H9 (cell line): ENCODE data around the gene NTRK2. TPM values are rescaled to one million over a fixed set of nuclear protein-coding genes. Genes with fewer than 3 reads are reported as not detected.

ENCODE experiments used
- DNase-seq: peaks from one replicate; pipeline ENCODE4 v3.0.0-alpha.2; 2017
- H2AFZ ChIP-seq: one replicate; pipeline ENCODE4 v1.6.1; 2013; ENCODE audit warnings: mild to moderate bottlenecking, low read length, control low read depth, moderate library complexity
- H2AK5ac ChIP-seq: 2 replicates; pipeline ENCODE4 v1.6.1; 2013; ENCODE audit warnings: low read length, control low read depth, mixed read lengths; ENCODE audit not compliant: insufficient read length
- H2BK120ac ChIP-seq: one replicate; pipeline ENCODE4 v1.6.1; 2013; ENCODE audit warnings: low read depth, mild to moderate bottlenecking, low read length, control low read depth, inconsistent platforms; ENCODE audit not compliant: poor library complexity, severe bottlenecking
- H2BK12ac ChIP-seq: 2 replicates; pipeline ENCODE4 v1.6.1; 2013; ENCODE audit warnings: low read length, control low read depth, mixed read lengths, low read depth; ENCODE audit not compliant: insufficient read length
- H2BK15ac ChIP-seq: 2 replicates; pipeline ENCODE4 v1.6.1; 2013; ENCODE audit warnings: low read depth, low read length, control low read depth
- H2BK20ac ChIP-seq: one replicate; pipeline ENCODE4 v1.6.1; 2013; ENCODE audit warnings: low read depth, mild to moderate bottlenecking, low read length, control low read depth, inconsistent platforms; ENCODE audit not compliant: poor library complexity, severe bottlenecking
- H2BK5ac ChIP-seq: 2 replicates; pipeline ENCODE4 v1.6.1; 2013; ENCODE audit warnings: low read length, control low read depth, mixed read lengths; ENCODE audit not compliant: insufficient read length
- H3K14ac ChIP-seq: 2 replicates; pipeline ENCODE4 v1.6.1; 2013; ENCODE audit warnings: low read length, control low read depth; ENCODE audit not compliant: insufficient read depth
- H3K18ac ChIP-seq: 2 replicates; pipeline ENCODE4 v1.6.1; 2013; ENCODE audit warnings: low read depth, mild to moderate bottlenecking, mixed read lengths, low read length, control low read depth; ENCODE audit not compliant: insufficient read length
- H3K23ac ChIP-seq: 2 replicates; pipeline ENCODE4 v1.6.1; 2013; ENCODE audit warnings: low read length, control low read depth, mixed read lengths, low read depth; ENCODE audit not compliant: insufficient read length
- H3K23me2 ChIP-seq: 2 replicates; pipeline ENCODE4 v1.6.1; 2013; ENCODE audit warnings: low read depth, mild to moderate bottlenecking, mixed read lengths, low read length, control low read depth; ENCODE audit not compliant: insufficient read length, poor library complexity, severe bottlenecking
- H3K27ac ChIP-seq: 2 replicates; pipeline ENCODE4 v1.5.1; 2013; ENCODE audit warnings: low read length, control low read depth, mixed read lengths, low read depth; ENCODE audit not compliant: insufficient read length
- H3K27me3 ChIP-seq: 2 replicates; pipeline ENCODE4 v1.6.1; 2013; ENCODE audit warnings: low read length, control low read depth, inconsistent platforms; ENCODE audit not compliant: insufficient read depth
- H3K4ac ChIP-seq: 2 replicates; pipeline ENCODE4 v1.6.1; 2013; ENCODE audit warnings: low read depth, mild to moderate bottlenecking, control low read depth, inconsistent platforms, low read length, moderate library complexity
- H3K4me1 ChIP-seq: 2 replicates; pipeline ENCODE4 v1.6.1; 2013; ENCODE audit warnings: low read length, control low read depth, inconsistent platforms; ENCODE audit not compliant: insufficient read depth
- H3K4me2 ChIP-seq: 2 replicates; pipeline ENCODE4 v1.6.1; 2013; ENCODE audit warnings: low read length, control low read depth, mixed read lengths; ENCODE audit not compliant: insufficient read length, insufficient read depth
- H3K56ac ChIP-seq: 2 replicates; pipeline ENCODE4 v1.6.1; 2013; ENCODE audit warnings: low read depth, mild to moderate bottlenecking, mixed read lengths, low read length, control low read depth; ENCODE audit not compliant: insufficient read length
- H3K79me1 ChIP-seq: 2 replicates; pipeline ENCODE4 v1.6.1; 2013; ENCODE audit warnings: low read depth, mild to moderate bottlenecking, moderate library complexity, low read length, control low read depth, inconsistent platforms; ENCODE audit not compliant: insufficient read depth, poor library complexity, severe bottlenecking
- H3K79me2 ChIP-seq: 2 replicates; pipeline ENCODE4 v1.6.1; 2013; ENCODE audit warnings: low read length, control low read depth, inconsistent platforms; ENCODE audit not compliant: insufficient read depth
- H3K9ac ChIP-seq: 2 replicates; pipeline ENCODE4 v1.6.1; 2013; ENCODE audit warnings: low read length, control low read depth, mixed read lengths; ENCODE audit not compliant: insufficient read length; ENCODE audit errors: extremely low read depth
- H3K9me3 ChIP-seq: one replicate; pipeline ENCODE4 v1.6.1; 2013; ENCODE audit warnings: low read depth, low read length, inconsistent platforms; ENCODE audit not compliant: control insufficient read depth
- H3T11ph ChIP-seq: one replicate; pipeline ENCODE4 v1.6.1; 2013; ENCODE audit warnings: mild to moderate bottlenecking, low read length, control low read depth, inconsistent platforms
- H4K20me1 ChIP-seq: one replicate; pipeline ENCODE4 v1.6.1; 2013; ENCODE audit not compliant: control insufficient read depth, insufficient read length, insufficient read depth
- H4K5ac ChIP-seq: 2 replicates; pipeline ENCODE4 v1.6.1; 2013; ENCODE audit warnings: low read depth, mild to moderate bottlenecking, mixed read lengths, low read length, control low read depth; ENCODE audit not compliant: insufficient read length
- H4K8ac ChIP-seq: replicated peaks from 2 replicates; pipeline ENCODE4 v1.6.1; 2013; ENCODE audit warnings: low read length, control low read depth, mixed read lengths, low read depth; ENCODE audit not compliant: insufficient read length
- H4K91ac ChIP-seq: 2 replicates; pipeline ENCODE4 v1.6.1; 2013; ENCODE audit warnings: low read depth, mild to moderate bottlenecking, moderate library complexity, mixed read lengths, low read length, control low read depth; ENCODE audit not compliant: insufficient read length
- H3K27ac Mint-ChIP-seq, 3 experiments: 2 replicates in 2 of 3; 3 replicates in 1 of 3; pipeline ENCODE4 v1.8.0; 2020 to 2021; ENCODE audit warnings: mixed read lengths in 3 of 3, mild to moderate bottlenecking in 1 of 3, moderate library complexity in 1 of 3
- H3K27me3 Mint-ChIP-seq: 2 replicates; pipeline ENCODE4 v1.8.0; 2021; ENCODE audit warnings: low read depth, mild to moderate bottlenecking, moderate library complexity, mixed read lengths
- H3K36me3 Mint-ChIP-seq, 3 experiments: 2 replicates in 2 of 3; 3 replicates in 1 of 3; pipeline ENCODE4 v1.8.0; 2020 to 2021; ENCODE audit warnings: low read depth in 3 of 3, mixed read lengths in 3 of 3; ENCODE audit not compliant: insufficient read depth in 1 of 3
- H3K4me1 Mint-ChIP-seq, 2 experiments: 2 replicates each; pipeline ENCODE4 v1.8.0; 2020; ENCODE audit warnings: mixed read lengths in 2 of 2
- H3K4me3 Mint-ChIP-seq, 2 experiments: 2 replicates in 1 of 2; 3 replicates in 1 of 2; pipeline ENCODE4 v1.8.0; 2020 to 2021; ENCODE audit warnings: mild to moderate bottlenecking in 2 of 2, mixed read lengths in 2 of 2, moderate library complexity in 1 of 2
- H3K9me3 Mint-ChIP-seq, 2 experiments: 2 replicates in 1 of 2; 3 replicates in 1 of 2; pipeline ENCODE4 v1.8.0; 2020; ENCODE audit warnings: mild to moderate bottlenecking in 2 of 2, mixed read lengths in 2 of 2, moderate library complexity in 1 of 2
- CTCF ChIP-seq: fragments of 200-600 bp; sonication (generic); conservative IDR thresholded peaks from 3 replicates; pipeline ENCODE4 v1.8.0; 2021; ENCODE audit warnings: antibody characterized with exemption, mild to moderate bottlenecking
- WGBS: extraction: QIAGEN DNeasy Blood & Tissue Kit; methylation state at CpG from one replicate; pipeline ENCODE4 v1.1.7; 2013; ENCODE audit warnings: missing lambda C conversion rate, low lambda C conversion rate, mixed read lengths; ENCODE audit not compliant: insufficient read length; ENCODE audit errors: extremely low coverage; 5-methylcytosine and 5-hydroxymethylcytosine counted together
- total RNA-seq: library from RNA; stranded (reverse); gene quantifications from 2 replicates; pipeline ENCODE4 v1.2.1, GENCODE V29; 2021

Gene NTRK2
- total RNA-seq, 1 experiment from 2014 or later, result 0.02 TPM

GRCh38 chr9:84688956-84689355 lies 19.4 kb downstream of the NTRK2 start:
- no peak overlapping the region for H3K4me3 Mint-ChIP-seq
- H3T11ph ChIP-seq, result no peak overlapping the region
- no peak overlapping the region for H4K5ac ChIP-seq
- no peaks in the 10 kb centered on the region for H3K9me3 ChIP-seq
- H2BK20ac ChIP-seq, result no peak overlapping the region
- no peak overlapping the region for H2AFZ ChIP-seq
- no peak overlapping the region for H3K27ac Mint-ChIP-seq
- H3K9ac ChIP-seq, result no peak overlapping the region
- no peaks in the 10 kb centered on the region for H3K27me3 ChIP-seq
- H3K27ac ChIP-seq, result no peak overlapping the region
- H4K91ac ChIP-seq, result no peak overlapping the region
- no peaks in the 10 kb centered on the region; the same call in 1 of the 2 replicates for H3K27me3 Mint-ChIP-seq
- H2AK5ac ChIP-seq, result no peak overlapping the region
- TF ChIP-seq CTCF, result no peak
- H2BK120ac ChIP-seq, result no peak overlapping the region
- H3K4ac ChIP-seq, result no peak overlapping the region
- H3K79me1 ChIP-seq, result no peaks in the 10 kb centered on the region
- H3K4me1 Mint-ChIP-seq, result peaks cover 2 to 4% of the 10 kb centered on the region in 2 experiments
- no peaks in the 10 kb centered on the region for H3K36me3 Mint-ChIP-seq
- no peaks in the 10 kb centered on the region for H3K79me2 ChIP-seq
- H3K4me1 ChIP-seq, result no peaks in the 10 kb centered on the region
- no peak overlapping the region for H4K8ac ChIP-seq
- H3K18ac ChIP-seq, result no peak overlapping the region
- no peak overlapping the region for H3K56ac ChIP-seq
- no peaks in the 10 kb centered on the region for H3K9me3 Mint-ChIP-seq
- H3K14ac ChIP-seq, result no peak overlapping the region
- no peak overlapping the region for H3K4me2 ChIP-seq
- no peaks in the 10 kb centered on the region for H4K20me1 ChIP-seq
- H2BK12ac ChIP-seq, result no peak overlapping the region
- no peak overlapping the region for H2BK5ac ChIP-seq
- DNase-seq, result no peak
- H3K23ac ChIP-seq, result no peak overlapping the region
- H3K23me2 ChIP-seq, result no peaks in the 10 kb centered on the region
- WGBS, result no CpG with 5 or more reads among the region's 4 CpGs
- H2BK15ac ChIP-seq, result no peak overlapping the region
